Measurements from ENCODE around the gene SMARCA2.

Gene SMARCA2

GRCh38 chr9:2106666-2107065, 91.5 kb downstream of the SMARCA2 start:
- H3K4me3 ChIP-seq (replicated peaks in 1 of 2; ENCODE audit: low read depth in 2 of 2, low read length in 2 of 2), result no peak overlapping the region
- TF ChIP-seq CTCF (IDR thresholded peaks at IDR 0.05; ENCODE audit: low read depth, low read length), result no peak
- DNase-seq (ENCODE audit: low read depth in 2 of 2), result no peak

- no peak overlapping the region for H3K4me3 ChIP-seq (replicated peaks in 1 of 2; ENCODE audit: low read depth in 2 of 2, low read length in 2 of 2)
- peak in 1 of 2 donors; percentile 48 for DNase-seq (ENCODE audit: low read depth in 2 of 2)
- no peak for TF ChIP-seq CTCF (IDR thresholded peaks at IDR 0.05; ENCODE audit: low read depth, low read length)
These were observed 92.8 kb downstream of the SMARCA2 start for GRCh38 chr9:2107906-2108451.

- no peak overlapping the region for H3K4me3 ChIP-seq (replicated peaks in 1 of 2; ENCODE audit: low read depth in 2 of 2, low read length in 2 of 2)
- peak; percentile 15 to 75 for DNase-seq (ENCODE audit: low read depth in 2 of 2)
- TF ChIP-seq CTCF (IDR thresholded peaks at IDR 0.05; ENCODE audit: low read depth, low read length), result no peak
These were observed 94.0 kb downstream of the SMARCA2 start for GRCh38 chr9:2109069-2109650.

GRCh38 chr9:2110036-2110435, 94.9 kb downstream of the SMARCA2 start:
- no peak overlapping the region for H3K4me3 ChIP-seq (replicated peaks in 1 of 2; ENCODE audit: low read depth in 2 of 2, low read length in 2 of 2)
- DNase-seq (ENCODE audit: low read depth in 2 of 2), result no peak
- TF ChIP-seq CTCF (IDR thresholded peaks at IDR 0.05; ENCODE audit: low read depth, low read length), result no peak

- no peak overlapping the region for H3K4me3 ChIP-seq (replicated peaks in 1 of 2; ENCODE audit: low read depth in 2 of 2, low read length in 2 of 2)
- peak in 1 of 2 donors; percentile 31 for DNase-seq (ENCODE audit: low read depth in 2 of 2)
These were observed 100.9 kb downstream of the SMARCA2 start for GRCh38 chr9:2116073-2116472.

GRCh38 chr9:2117527-2117926, 102.4 kb downstream of the SMARCA2 start:
- no peak for DNase-seq (ENCODE audit: low read depth in 2 of 2)
- TF ChIP-seq CTCF (IDR thresholded peaks at IDR 0.05; ENCODE audit: low read depth, low read length), result no peak
- no peak overlapping the region for H3K4me3 ChIP-seq (replicated peaks in 1 of 2; ENCODE audit: low read depth in 2 of 2, low read length in 2 of 2)

More at GRCh38 chr9:2116073-2116472, 100.9 kb downstream of the SMARCA2 start:
- TF ChIP-seq CTCF (IDR thresholded peaks at IDR 0.05; ENCODE audit: low read depth, low read length), result peak; percentile 64

- no peak overlapping the region for H3K4me3 ChIP-seq (replicated peaks in 1 of 2; ENCODE audit: low read depth in 2 of 2, low read length in 2 of 2)
- no peak for TF ChIP-seq CTCF (IDR thresholded peaks at IDR 0.05; ENCODE audit: low read depth, low read length)
These were observed 104.4 kb downstream of the SMARCA2 start for GRCh38 chr9:2119566-2119965.

More at GRCh38 chr9:2119566-2119965, 104.4 kb downstream of the SMARCA2 start:
- no peak for DNase-seq (ENCODE audit: low read depth in 2 of 2)
